Kidney epithelial cell (primary cell): ENCODE data around the gene CHCHD3. TPM values are rescaled to one million over a fixed set of nuclear protein-coding genes. Genes with fewer than 3 reads are reported as not detected.

ENCODE experiments used
- DNase-seq: peaks from one replicate; pipeline ENCODE4 v3.0.0-alpha.2; 2010; ENCODE audit warnings: low read depth
- H3K27me3 ChIP-seq: 2 replicates; pipeline ENCODE4 v1.6.0; 2011; ENCODE audit warnings: low read length; ENCODE audit not compliant: control insufficient read depth, insufficient read depth
- H3K36me3 ChIP-seq: 2 replicates; pipeline ENCODE4 v1.5.1; 2011; ENCODE audit warnings: low read length; ENCODE audit not compliant: control insufficient read depth, insufficient read depth
- H3K4me3 ChIP-seq: 2 replicates; pipeline ENCODE4 v1.5.1; 2011; ENCODE audit warnings: low read depth, mild to moderate bottlenecking, control low read depth, low read length
- CTCF ChIP-seq: IDR thresholded peaks from 2 replicates; pipeline ENCODE4 v1.5.1; 2011; ENCODE audit warnings: mild to moderate bottlenecking, moderate library complexity, low read length, control low read depth, inconsistent platforms; ENCODE audit not compliant: insufficient read depth, poor library complexity, severe bottlenecking
- total RNA-seq: library from RNA; depleted of rRNA; stranded (reverse); fragments of >200 nt; gene quantifications from 2 replicates; pipeline ENCODE4 v1.2.3, GENCODE V29; 2015

Gene CHCHD3
- total RNA-seq, 1 donor from 2014 or later, result 119 TPM

- DNase-seq, result no peak
- H3K36me3 ChIP-seq, result no peaks in the 10 kb centered on the region
- no peaks in the 10 kb centered on the region for H3K27me3 ChIP-seq
- no peak for TF ChIP-seq CTCF
- no peak overlapping the region for H3K4me3 ChIP-seq
Observed at GRCh38 chr7:132940084-132940483, 141.8 kb downstream of the CHCHD3 start.

- TF ChIP-seq CTCF, result no peak
- Histone ChIP-seq H3K27me3 (no peaks in the 10 kb centered on the region), H3K36me3 (no peaks in the 10 kb centered on the region), H3K4me3 (no peak overlapping the region)
- DNase-seq, result no peak
Observed at GRCh38 chr7:132939495-132939894, 142.4 kb downstream of the CHCHD3 start.

- DNase-seq, result no peak
- H3K27me3 ChIP-seq, result no peaks in the 10 kb centered on the region
- no peak for TF ChIP-seq CTCF
- H3K4me3 ChIP-seq, result no peak overlapping the region
- H3K36me3 ChIP-seq, result no peaks in the 10 kb centered on the region
Observed at GRCh38 chr7:132937286-132937685, 144.6 kb downstream of the CHCHD3 start.

GRCh38 chr7:132935608-132936007 is 146.3 kb downstream of the CHCHD3 start:
- DNase-seq, result no peak
- Histone ChIP-seq H3K27me3 (no peaks in the 10 kb centered on the region), H3K4me3 (no peak overlapping the region), H3K36me3 (no peaks in the 10 kb centered on the region)
- no peak for TF ChIP-seq CTCF

GRCh38 chr7:132934017-132934416 is 147.9 kb downstream of the CHCHD3 start:
- no peak for DNase-seq
- H3K36me3 ChIP-seq, result no peaks in the 10 kb centered on the region
- no peaks in the 10 kb centered on the region for H3K27me3 ChIP-seq
- no peak for TF ChIP-seq CTCF
- no peak overlapping the region for H3K4me3 ChIP-seq

GRCh38 chr7:132933072-132933458 is 148.8 kb downstream of the CHCHD3 start:
- TF ChIP-seq CTCF, result no peak
- Histone ChIP-seq H3K4me3 (no peak overlapping the region), H3K36me3 (no peaks in the 10 kb centered on the region), H3K27me3 (no peaks in the 10 kb centered on the region)
- DNase-seq, result no peak
